K562 (cell line): ENCODE data around the gene MYCBPAP.

Experiments
- CBFA2T3 ChIP-seq: fragments of 450-650 bp; IDR thresholded peaks from 2 replicates; pipeline ENCODE4 v1.6.1; 2017
- E2F5 ChIP-seq: sonication (generic); formaldehyde crosslinking; IDR thresholded peaks from 2 replicates; pipeline ENCODE4 v1.8.0; 2022; ENCODE audit warnings: mild to moderate bottlenecking, missing genetic modification reagents
- EZH2 ChIP-seq: IDR thresholded peaks from 2 replicates; pipeline ENCODE4 v1.6.1; 2012; ENCODE audit warnings: low read depth, mild to moderate bottlenecking, inconsistent platforms, low read length, borderline replicate concordance
- HDGF ChIP-seq: fragments of 450-650 bp; IDR thresholded peaks from 2 replicates; pipeline ENCODE4 v1.6.1; 2016
- HOMEZ ChIP-seq: fragments of 250-450 bp; sonication (Bioruptor Pico); IDR thresholded peaks from 2 replicates; pipeline ENCODE4 v1.4.0; 2020; ENCODE audit warnings: mild to moderate bottlenecking, moderate library complexity
- JUNB ChIP-seq: fragments of 450-650 bp; formaldehyde crosslinking; conservative IDR thresholded peaks from 2 replicates; pipeline ENCODE4 v1.4.0; 2020; ENCODE audit warnings: mild to moderate bottlenecking
- MAX ChIP-seq: sonication (generic); formaldehyde crosslinking; IDR thresholded peaks from 2 replicates; pipeline ENCODE4 v1.9.0; 2022; ENCODE audit warnings: mild to moderate bottlenecking, missing genetic modification reagents
- MYC ChIP-seq, 2 experiments: fragments of 250-450 bp in 1 of 2; sonication (Bioruptor Pico) in 1 of 2; IDR thresholded peaks; 2 replicates each; pipeline versions ENCODE4 v1.5.1 to v1.6.1; 2012 to 2021; ENCODE audit warnings: low read depth in 2 of 2, borderline replicate concordance in 1 of 2, improper control_type of control experiment in 1 of 2, low read length in 1 of 2, mild to moderate bottlenecking in 1 of 2, moderate library complexity in 1 of 2
- POLR2AphosphoS5 ChIP-seq: IDR thresholded peaks from 2 replicates; pipeline ENCODE4 v1.6.1; 2011; ENCODE audit warnings: mild to moderate bottlenecking, low read depth, low read length, moderate library complexity; ENCODE audit not compliant: control insufficient read depth, insufficient read depth
- POLR3A ChIP-seq: IDR thresholded peaks from 2 replicates; pipeline ENCODE4 v1.6.1; 2011; ENCODE audit warnings: borderline replicate concordance, mild to moderate bottlenecking, moderate library complexity; ENCODE audit not compliant: insufficient read length, insufficient read depth; ENCODE audit errors: extremely low read depth
- RBFOX2 ChIP-seq: fragments of 200-400 bp; formaldehyde crosslinking; IDR thresholded peaks from 2 replicates; pipeline ENCODE4 v1.6.1; 2017; ENCODE audit warnings: low read depth, mild to moderate bottlenecking, low read length, moderate library complexity
- THAP12 ChIP-seq: fragments of 250-450 bp; sonication (Bioruptor Pico); IDR thresholded peaks from 2 replicates; pipeline ENCODE4 v1.9.0; 2021; ENCODE audit warnings: mild to moderate bottlenecking, inconsistent platforms

GRCh38 chr17:50519141-50519834 is 11.0 kb downstream of the MYCBPAP start:
- TF ChIP-seq POLR2AphosphoS5 (no peak), THAP12 (no peak), E2F5 (CRISPR knock-in tag) (no peak), HDGF (no peak), RBFOX2 (no peak), MAX (CRISPR knock-in tag) (no peak), POLR3A (no peak), HOMEZ (CRISPR knock-in tag) (no peak), EZH2 (no peak), MYC (IDR thresholded peaks at IDR 0.05; ENCODE audit: low read depth, low read length) (no peak), MYC (CRISPR knock-in tag; IDR thresholded peaks at IDR 0.05; ENCODE audit: borderline replicate concordance, low read depth) (no peak), CBFA2T3 (no peak), JUNB (CRISPR knock-in tag) (no peak)
